Measurements from ENCODE around the gene KIAA0753.

The KIAA0753 gene

GRCh38 chr17:6641247-6641863 lies 844 bp upstream of the KIAA0753 start:
- peak; percentile 35 to 58 (median 42) for DNase-seq

GRCh38 chr17:6639586-6640535 lies 650 bp downstream of the KIAA0753 start:
- peak; percentile 47 to 79 (median 67) for DNase-seq

GRCh38 chr17:6639014-6639585 lies 1.4 kb downstream of the KIAA0753 start:
- DNase-seq, result no peak

GRCh38 chr17:6638046-6638908 lies 2.2 kb downstream of the KIAA0753 start:
- no peak for DNase-seq

GRCh38 chr17:6637458-6637840 lies 3.1 kb downstream of the KIAA0753 start:
- no peak for DNase-seq

GRCh38 chr17:6636616-6637457 lies 3.7 kb downstream of the KIAA0753 start:
- no peak for DNase-seq

- DNase-seq, result no peak
Observed at GRCh38 chr17:6636105-6636504, 4.4 kb downstream of the KIAA0753 start.

- no peak for DNase-seq
Observed at GRCh38 chr17:6633263-6633662, 7.2 kb downstream of the KIAA0753 start.

GRCh38 chr17:6632530-6632929 lies 8.0 kb downstream of the KIAA0753 start:
- no peak for DNase-seq

- DNase-seq, result no peak
Observed at GRCh38 chr17:6630390-6630789, 10.1 kb downstream of the KIAA0753 start.

GRCh38 chr17:6627019-6627418 lies 13.5 kb downstream of the KIAA0753 start:
- no peak for DNase-seq

- DNase-seq, result no peak
Observed at GRCh38 chr17:6626616-6627015, 13.9 kb downstream of the KIAA0753 start.

- no peak for DNase-seq
Observed at GRCh38 chr17:6623941-6624340, 16.6 kb downstream of the KIAA0753 start.

- DNase-seq, result no peak
Observed at GRCh38 chr17:6611231-6611630, 29.3 kb downstream of the KIAA0753 start.

GRCh38 chr17:6610011-6610410 lies 30.5 kb downstream of the KIAA0753 start:
- no peak for DNase-seq

- no peak for DNase-seq
Observed at GRCh38 chr17:6608321-6608720, 32.2 kb downstream of the KIAA0753 start.

GRCh38 chr17:6605142-6605541 lies 35.4 kb downstream of the KIAA0753 start:
- no peak for DNase-seq

GRCh38 chr17:6603744-6604325 lies 36.7 kb downstream of the KIAA0753 start:
- DNase-seq, result no peak

- DNase-seq, result no peak
Observed at GRCh38 chr17:6602141-6602540, 38.4 kb downstream of the KIAA0753 start.

- DNase-seq, result peak; percentile 56 to 91 (median 76)
Observed at GRCh38 chr17:6599364-6599763, 41.1 kb downstream of the KIAA0753 start.

- DNase-seq, result no peak
Observed at GRCh38 chr17:6597727-6598126, 42.8 kb downstream of the KIAA0753 start.
